ENCODE results near the gene ANXA11. TPM values are rescaled to one million over a fixed set of nuclear protein-coding genes. Genes with fewer than 3 reads are reported as not detected.

The ANXA11 gene
- total and polyA plus RNA-seq, 9 of the 15 experiments (the other 6 are each of a cell fraction or from before 2014, with no cell fraction given), result 43.6 to 212 (median 109) TPM

GRCh38 chr10:80153460-80153859, 51.9 kb downstream of the ANXA11 start:
- BruUV-seq (replicated peaks), result no TSS peak
- Histone ChIP-seq H3K4me1 (replicated peaks in 1 of 2; ENCODE audit: control insufficient read depth in 2 of 2, insufficient read depth in 2 of 2, low read length in 2 of 2) (peaks cover under 1 to 5% of the 10 kb centered on the region in 2 experiments; a peak in 3 of 5 replicates), H3K4me3 (no peak overlapping the region), H2AFZ (ENCODE audit: low read depth, low read length) (no peak overlapping the region), H3K79me2 (ENCODE audit: control insufficient read depth, insufficient read depth, low read length) (no peaks in the 10 kb centered on the region), H3K27me3 (ENCODE audit: control insufficient read depth in 2 of 2, insufficient read depth in 2 of 2, low read length in 2 of 2) (no peaks in the 10 kb centered on the region), H3K9me1 (ENCODE audit: control insufficient read depth, insufficient read depth, low read length) (no peaks in the 10 kb centered on the region), H4K20me1 (replicated peaks; ENCODE audit: control insufficient read depth, insufficient read depth, low read length) (no peaks in the 10 kb centered on the region), H3K9me3 (replicated peaks; ENCODE audit: control insufficient read depth, insufficient read depth, low read depth, low read length) (0 out of 2 replicates have a peak, but pooled peaks cover 4% of the 10 kb centered on the region), H3K4me2 (ENCODE audit: insufficient read depth, low read length) (no peak overlapping the region), H3K27ac (ENCODE audit: extremely low read depth, low read depth, low read length) (no peak overlapping the region), H3K9ac (ENCODE audit: insufficient read depth in 1 of 2, low read depth in 2 of 2, low read length in 2 of 2) (no peak overlapping the region), H3K36me3 (ENCODE audit: control insufficient read depth, insufficient read depth, low read length) (peaks cover 66% of the 10 kb centered on the region)
- 67% methylated on average over 3 of the region's 3 CpGs for WGBS (ENCODE audit: insufficient coverage, low coverage, missing lambda C conversion rate)
- POLR2A ChIA-PET, result interaction anchor here (0.6 to 0.9 kb wide), 3 partner anchors 14 to 112 kb away, joined by 3 read pairs; no protein-coding TSS in a partner anchor
- in situ Hi-C loops (cut with MboI) (loop anchor here (5.0 kb wide), 1 partner anchor 59 kb away; no protein-coding TSS in a partner anchor), intact Hi-C loops (cut with micrococcal nuclease) (no loop called here)
- FAIRE-seq (no peak), DNase-seq (ENCODE audit: extremely low read depth in 1 of 4, low spot score in 3 of 4) (no peak), ATAC-seq (no peak)
- CTCF ChIA-PET (ENCODE audit: low intra/inter-chr PET ratio), result no interaction called here
- no peak for TF ChIP-seq JUND (IDR thresholded peaks at IDR 0.05; ENCODE audit: borderline replicate concordance, low read depth, low read length)
- TF ChIP-seq JUND (tag; IDR thresholded peaks at IDR 0.05; ENCODE audit: borderline replicate concordance, low read depth, low read length), result no peak
- TF ChIP-seq, protein P1, sequence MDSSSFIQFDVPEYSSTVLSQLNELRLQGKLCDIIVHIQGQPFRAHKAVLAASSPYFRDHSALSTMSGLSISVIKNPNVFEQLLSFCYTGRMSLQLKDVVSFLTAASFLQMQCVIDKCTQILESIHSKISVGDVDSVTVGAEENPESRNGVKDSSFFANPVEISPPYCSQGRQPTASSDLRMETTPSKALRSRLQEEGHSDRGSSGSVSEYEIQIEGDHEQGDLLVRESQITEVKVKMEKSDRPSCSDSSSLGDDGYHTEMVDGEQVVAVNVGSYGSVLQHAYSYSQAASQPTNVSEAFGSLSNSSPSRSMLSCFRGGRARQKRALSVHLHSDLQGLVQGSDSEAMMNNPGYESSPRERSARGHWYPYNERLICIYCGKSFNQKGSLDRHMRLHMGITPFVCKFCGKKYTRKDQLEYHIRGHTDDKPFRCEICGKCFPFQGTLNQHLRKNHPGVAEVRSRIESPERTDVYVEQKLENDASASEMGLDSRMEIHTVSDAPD (CRISPR knock-in tag; IDR thresholded peaks at IDR 0.05), result no peak
- TF ChIP-seq MXD1 (CRISPR knock-in tag; IDR thresholded peaks at IDR 0.05; ENCODE audit: borderline replicate concordance, poor library complexity, severe bottlenecking), result no peak
- TF ChIP-seq CBFA2T3 (IDR thresholded peaks at IDR 0.05), result no peak
- no peak for TF ChIP-seq PCBP2 (IDR thresholded peaks at IDR 0.05; ENCODE audit: low read depth, low read length, poor library complexity, severe bottlenecking)
- TF ChIP-seq ZNF217 (CRISPR knock-in tag; IDR thresholded peaks at IDR 0.05), result no peak
- TF ChIP-seq REST (IDR thresholded peaks at IDR 0.05; ENCODE audit: borderline replicate concordance), result no peak
- no peak for TF ChIP-seq REST (CRISPR knock-in tag; IDR thresholded peaks at IDR 0.05; ENCODE audit: low read depth)
- TF ChIP-seq, protein P2, sequence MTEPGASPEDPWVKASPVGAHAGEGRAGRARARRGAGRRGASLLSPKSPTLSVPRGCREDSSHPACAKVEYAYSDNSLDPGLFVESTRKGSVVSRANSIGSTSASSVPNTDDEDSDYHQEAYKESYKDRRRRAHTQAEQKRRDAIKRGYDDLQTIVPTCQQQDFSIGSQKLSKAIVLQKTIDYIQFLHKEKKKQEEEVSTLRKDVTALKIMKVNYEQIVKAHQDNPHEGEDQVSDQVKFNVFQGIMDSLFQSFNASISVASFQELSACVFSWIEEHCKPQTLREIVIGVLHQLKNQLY (CRISPR knock-in tag; conservative IDR thresholded peaks at IDR 0.05), result no peak
- TF ChIP-seq MCM3 (IDR thresholded peaks at IDR 0.05), result no peak
- no peak for TF ChIP-seq ZNF79 (CRISPR knock-in tag; IDR thresholded peaks at IDR 0.05; ENCODE audit: low read depth)

Data from K562 (cell line).